HepG2 (cell line): ENCODE results near the gene PRM2. TPM values are rescaled to one million over a fixed set of nuclear protein-coding genes. Genes with fewer than 3 reads are reported as not detected.

Experiments
- JUNB ChIP-seq: sonication (generic); formaldehyde crosslinking; IDR thresholded peaks from 2 replicates; pipeline ENCODE4 v1.8.0; 2022; ENCODE audit warnings: missing genetic modification reagents, mild to moderate bottlenecking, borderline replicate concordance
- MEIS1 ChIP-seq: sonication (generic); formaldehyde crosslinking; IDR thresholded peaks from 2 replicates; pipeline ENCODE4 v1.9.0; 2021; ENCODE audit warnings: mild to moderate bottlenecking, missing genetic modification reagents, moderate library complexity, borderline replicate concordance
- NR1H2 ChIP-seq: sonication (generic); formaldehyde crosslinking; IDR thresholded peaks from 2 replicates; pipeline ENCODE4 v1.8.1; 2022; ENCODE audit warnings: low read depth, missing genetic modification reagents, borderline replicate concordance
- RAD21 ChIP-seq: fragments of 450-650 bp; formaldehyde crosslinking; IDR thresholded peaks from 2 replicates; pipeline ENCODE4 v1.5.0; 2020; ENCODE audit warnings: mild to moderate bottlenecking
- RARA ChIP-seq: IDR thresholded peaks from 2 replicates; pipeline ENCODE4 v1.6.1; 2016; ENCODE audit warnings: missing genetic modification reagents, missing compliant biosample characterization
- SETDB1 ChIP-seq: sonication (generic); formaldehyde crosslinking; IDR thresholded peaks from 2 replicates; pipeline ENCODE4 v1.5.1; 2020; ENCODE audit warnings: missing genetic modification reagents, mild to moderate bottlenecking, borderline replicate concordance
- ZBTB20 ChIP-seq: sonication (generic); formaldehyde crosslinking; IDR thresholded peaks from 2 replicates; pipeline ENCODE4 v1.8.1; 2023; ENCODE audit warnings: missing genetic modification reagents, low read depth, mild to moderate bottlenecking, borderline replicate concordance
- ZBTB7A ChIP-seq: sonication (generic); formaldehyde crosslinking; IDR thresholded peaks from 2 replicates; pipeline ENCODE4 v1.8.0; 2022; ENCODE audit warnings: mild to moderate bottlenecking, missing genetic modification reagents
- ZEB1 ChIP-seq: IDR thresholded peaks from 2 replicates; pipeline ENCODE4 v1.6.1; 2012; ENCODE audit warnings: mild to moderate bottlenecking, low read depth, inconsistent platforms; ENCODE audit not compliant: insufficient replicate concordance
- ZMYM3 ChIP-seq: sonication (generic); formaldehyde crosslinking; IDR thresholded peaks from 2 replicates; pipeline ENCODE4 v1.5.1; 2020; ENCODE audit warnings: mild to moderate bottlenecking, missing genetic modification reagents
- ZNF121 ChIP-seq: sonication (generic); formaldehyde crosslinking; IDR thresholded peaks from 2 replicates; pipeline ENCODE4 v1.5.0; 2020; ENCODE audit warnings: mild to moderate bottlenecking, missing genetic modification reagents
- ZNF136 ChIP-seq: sonication (generic); formaldehyde crosslinking; IDR thresholded peaks from 2 replicates; pipeline ENCODE4 v1.8.1; 2022; ENCODE audit warnings: low read depth, mild to moderate bottlenecking, moderate library complexity, missing genetic modification reagents
- ZNF225 ChIP-seq: sonication (generic); formaldehyde crosslinking; IDR thresholded peaks from 2 replicates; pipeline ENCODE4 v1.4.0; 2020; ENCODE audit warnings: mild to moderate bottlenecking, missing genetic modification reagents
- ZNF430 ChIP-seq: sonication (generic); formaldehyde crosslinking; IDR thresholded peaks from 2 replicates; pipeline ENCODE4 v1.9.0; 2021; ENCODE audit warnings: mild to moderate bottlenecking, missing genetic modification reagents
- ZNF550 ChIP-seq: sonication (generic); formaldehyde crosslinking; IDR thresholded peaks from 2 replicates; pipeline ENCODE4 v1.4.0; 2020; ENCODE audit warnings: mild to moderate bottlenecking, missing genetic modification reagents, borderline replicate concordance
- ZNF558 ChIP-seq: sonication (generic); formaldehyde crosslinking; IDR thresholded peaks from 2 replicates; pipeline ENCODE4 v1.9.0; 2022; ENCODE audit warnings: mild to moderate bottlenecking, missing genetic modification reagents, borderline replicate concordance
- ZNF747 ChIP-seq: sonication (generic); formaldehyde crosslinking; IDR thresholded peaks from 2 replicates; pipeline ENCODE4 v1.8.1; 2023; ENCODE audit warnings: missing genetic modification reagents, mild to moderate bottlenecking, borderline replicate concordance
- ZNF878 ChIP-seq: sonication (generic); formaldehyde crosslinking; IDR thresholded peaks from 2 replicates; pipeline ENCODE4 v1.8.1; 2023; ENCODE audit warnings: mild to moderate bottlenecking, missing genetic modification reagents, moderate library complexity
- ZSCAN22 ChIP-seq: sonication (generic); formaldehyde crosslinking; IDR thresholded peaks from 2 replicates; pipeline ENCODE4 v1.4.0; 2020; ENCODE audit warnings: mild to moderate bottlenecking, missing genetic modification reagents
- polyA plus RNA-seq, 8 experiments: library from polyadenylated mRNA; depleted of rRNA in 3 of 8; stranded (reverse) in 7 of 8; unstranded in 1 of 8; fragments of >200 nt; fragmentation: Illumina TruSeq in 4 of 8; extraction: Trizol in 4 of 8; gene quantifications; 2 replicates each; pipeline versions ENCODE4 v1.2.1 to v1.2.3, GENCODE V29; 2011 to 2016; ENCODE audit warnings: low read depth in 4 of 8, missing spikeins in 1 of 8, mixed read lengths in 1 of 8; ENCODE audit not compliant: insufficient read depth in 1 of 8
- total RNA-seq, 5 experiments: library from RNA; depleted of rRNA; stranded (reverse); fragments of >200 nt; fragmentation: Illumina TruSeq; extraction: Trizol; gene quantifications; 2 replicates each; pipeline ENCODE4 v1.2.3, GENCODE V29; 2016; ENCODE audit warnings: low read depth in 1 of 5
- TF ChIP-seq, protein P1 (sequence below), 2 experiments: sonication (generic) in 1 of 2; formaldehyde crosslinking in 1 of 2; IDR thresholded peaks; 2 replicates each; pipeline versions ENCODE4 v1.4.0 to v1.6.1; 2016 to 2020; ENCODE audit warnings: borderline replicate concordance in 1 of 2, low read depth in 1 of 2, mild to moderate bottlenecking in 1 of 2, missing genetic modification reagents in 1 of 2
- TF ChIP-seq, protein P2 (sequence below): sonication (generic); formaldehyde crosslinking; IDR thresholded peaks from 2 replicates; pipeline ENCODE4 v1.9.0; 2021; ENCODE audit warnings: missing genetic modification reagents, borderline replicate concordance

Gene PRM2
- total and polyA plus RNA-seq, 2 of the 13 experiments (the other 11 are each of a cell fraction or from before 2014, with no cell fraction given): 0.54 TPM; not detected in 1

- no peak for TF ChIP-seq ZNF558
- TF ChIP-seq, protein P1, sequence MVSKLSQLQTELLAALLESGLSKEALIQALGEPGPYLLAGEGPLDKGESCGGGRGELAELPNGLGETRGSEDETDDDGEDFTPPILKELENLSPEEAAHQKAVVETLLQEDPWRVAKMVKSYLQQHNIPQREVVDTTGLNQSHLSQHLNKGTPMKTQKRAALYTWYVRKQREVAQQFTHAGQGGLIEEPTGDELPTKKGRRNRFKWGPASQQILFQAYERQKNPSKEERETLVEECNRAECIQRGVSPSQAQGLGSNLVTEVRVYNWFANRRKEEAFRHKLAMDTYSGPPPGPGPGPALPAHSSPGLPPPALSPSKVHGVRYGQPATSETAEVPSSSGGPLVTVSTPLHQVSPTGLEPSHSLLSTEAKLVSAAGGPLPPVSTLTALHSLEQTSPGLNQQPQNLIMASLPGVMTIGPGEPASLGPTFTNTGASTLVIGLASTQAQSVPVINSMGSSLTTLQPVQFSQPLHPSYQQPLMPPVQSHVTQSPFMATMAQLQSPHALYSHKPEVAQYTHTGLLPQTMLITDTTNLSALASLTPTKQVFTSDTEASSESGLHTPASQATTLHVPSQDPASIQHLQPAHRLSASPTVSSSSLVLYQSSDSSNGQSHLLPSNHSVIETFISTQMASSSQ (IDR thresholded peaks at IDR 0.05; ENCODE audit: low read depth): no peak
- TF ChIP-seq, protein P1 (CRISPR knock-in tag; IDR thresholded peaks at IDR 0.05; ENCODE audit: borderline replicate concordance): peak; percentile 51; the same call in 1 of the 2 replicates
- 0 out of 2 replicates have a peak, but pooled peaks have one; percentile 22 for TF ChIP-seq RAD21 (CRISPR knock-in tag)
- TF ChIP-seq SETDB1: no peak
- TF ChIP-seq ZNF136 (CRISPR knock-in tag): no peak
- no peak for TF ChIP-seq MEIS1
- TF ChIP-seq NR1H2 (CRISPR knock-in tag): no peak; the same call in 1 of the 2 replicates
- TF ChIP-seq ZNF747 (CRISPR knock-in tag): no peak
- 0 out of 2 replicates have a peak, but pooled peaks have one; percentile 41 for TF ChIP-seq ZMYM3 (CRISPR knock-in tag)
- no peak for TF ChIP-seq ZNF550 (CRISPR knock-in tag)
- peak; percentile 55; the same call in 1 of the 2 replicates for TF ChIP-seq ZNF430 (CRISPR knock-in tag)
- TF ChIP-seq ZNF878: peak; percentile 52; the same call in 1 of the 2 replicates
- TF ChIP-seq ZEB1: no peak
- no peak for TF ChIP-seq ZSCAN22 (CRISPR knock-in tag)
- no peak for TF ChIP-seq JUNB
- TF ChIP-seq RARA (CRISPR knock-in tag): 0 out of 2 replicates have a peak, but pooled peaks have one; percentile 31
- no peak for TF ChIP-seq ZNF225
- peak; percentile 72; the same call in 1 of the 2 replicates for TF ChIP-seq ZBTB20
- TF ChIP-seq, protein P2, sequence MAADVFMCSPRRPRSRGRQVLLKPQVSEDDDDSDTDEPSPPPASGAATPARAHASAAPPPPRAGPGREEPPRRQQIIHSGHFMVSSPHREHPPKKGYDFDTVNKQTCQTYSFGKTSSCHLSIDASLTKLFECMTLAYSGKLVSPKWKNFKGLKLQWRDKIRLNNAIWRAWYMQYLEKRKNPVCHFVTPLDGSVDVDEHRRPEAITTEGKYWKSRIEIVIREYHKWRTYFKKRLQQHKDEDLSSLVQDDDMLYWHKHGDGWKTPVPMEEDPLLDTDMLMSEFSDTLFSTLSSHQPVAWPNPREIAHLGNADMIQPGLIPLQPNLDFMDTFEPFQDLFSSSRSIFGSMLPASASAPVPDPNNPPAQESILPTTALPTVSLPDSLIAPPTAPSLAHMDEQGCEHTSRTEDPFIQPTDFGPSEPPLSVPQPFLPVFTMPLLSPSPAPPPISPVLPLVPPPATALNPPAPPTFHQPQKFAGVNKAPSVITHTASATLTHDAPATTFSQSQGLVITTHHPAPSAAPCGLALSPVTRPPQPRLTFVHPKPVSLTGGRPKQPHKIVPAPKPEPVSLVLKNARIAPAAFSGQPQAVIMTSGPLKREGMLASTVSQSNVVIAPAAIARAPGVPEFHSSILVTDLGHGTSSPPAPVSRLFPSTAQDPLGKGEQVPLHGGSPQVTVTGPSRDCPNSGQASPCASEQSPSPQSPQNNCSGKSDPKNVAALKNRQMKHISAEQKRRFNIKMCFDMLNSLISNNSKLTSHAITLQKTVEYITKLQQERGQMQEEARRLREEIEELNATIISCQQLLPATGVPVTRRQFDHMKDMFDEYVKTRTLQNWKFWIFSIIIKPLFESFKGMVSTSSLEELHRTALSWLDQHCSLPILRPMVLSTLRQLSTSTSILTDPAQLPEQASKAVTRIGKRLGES (CRISPR knock-in tag): no peak
- TF ChIP-seq ZNF121: 0 out of 2 replicates have a peak, but pooled peaks have one; percentile 4
- no peak for TF ChIP-seq ZBTB7A (CRISPR knock-in tag)
These were observed 2.5 kb downstream of the PRM2 start (continued) for GRCh38 chr16:11273721-11274324.
